Subcutaneous abdominal adipose tissue (tissue), 5 donors: ENCODE data around the gene HECTD3.
A peak's percentile ranks its signal among the peaks of the same experiment; 100 is the strongest.
"Not testable (repeated sequence)": the region's sequence is repeated elsewhere in the genome, so short reads cannot be mapped to it uniquely, and the experiment has no call there.

Source experiments
- H3K27ac ChIP-seq: one replicate; pipeline ENCODE4 v1.7.0; 2013; ENCODE audit warnings: low read depth, mild to moderate bottlenecking, inconsistent platforms, low read length, moderate library complexity
- H3K27me3 ChIP-seq, 5 donors: one replicate each; pipeline ENCODE4 v1.7.0; 2013; ENCODE audit warnings: low read length in 5 of 5, inconsistent platforms in 1 of 5; ENCODE audit not compliant: control insufficient read depth in 5 of 5, insufficient read depth in 4 of 5
- H3K36me3 ChIP-seq, 5 donors: one replicate each; pipeline ENCODE4 v1.7.0; 2013; ENCODE audit warnings: low read length in 5 of 5; ENCODE audit not compliant: control insufficient read depth in 5 of 5, insufficient read depth in 5 of 5
- H3K4me1 ChIP-seq, 5 donors: one replicate each; pipeline ENCODE4 v1.7.0; 2013; ENCODE audit warnings: low read length in 5 of 5, mild to moderate bottlenecking in 3 of 5, moderate library complexity in 1 of 5; ENCODE audit not compliant: control insufficient read depth in 5 of 5, insufficient read depth in 5 of 5
- H3K4me3 ChIP-seq, 5 donors: one replicate each; pipeline ENCODE4 v1.7.0; 2013; ENCODE audit warnings: low read length in 5 of 5, low read depth in 1 of 5
- H3K9ac ChIP-seq, 5 donors: one replicate each; pipeline ENCODE4 v1.7.0; 2013; ENCODE audit warnings: low read length in 5 of 5, mild to moderate bottlenecking in 4 of 5, moderate library complexity in 3 of 5
- H3K9me3 ChIP-seq, 5 donors: one replicate each; pipeline ENCODE4 v1.7.0; 2013; ENCODE audit warnings: low read length in 5 of 5; ENCODE audit not compliant: control insufficient read depth in 5 of 5
- donor health status: healthy.
- donor health status: healthy.
- donor health status: healthy.
- donor health status: healthy.
- donor health status: healthy.

HECTD3 gene

GRCh38 chr1:45008076-45008475 lies 3.0 kb downstream of the HECTD3 start:
- H3K36me3 ChIP-seq: peaks cover 0 to 67% (median 63%) of the 10 kb centered on the region in 5 donors
- H3K4me1 ChIP-seq: peaks cover 11 to 49% (median 39%) of the 10 kb centered on the region in 5 donors
- no peak overlapping the region for H3K9ac ChIP-seq

GRCh38 chr1:45007311-45007710 lies 3.8 kb downstream of the HECTD3 start:
- H3K9me3 ChIP-seq: no peaks in the 10 kb centered on the region
- no peak overlapping the region for H3K27ac ChIP-seq
- peaks cover 0 to 75% (median 71%) of the 10 kb centered on the region in 5 donors for H3K36me3 ChIP-seq
- H3K9ac ChIP-seq: no peak overlapping the region
- no peaks in the 10 kb centered on the region for H3K27me3 ChIP-seq
- no peak overlapping the region for H3K4me3 ChIP-seq
- peaks cover 11 to 49% (median 37%) of the 10 kb centered on the region in 5 donors for H3K4me1 ChIP-seq

More at GRCh38 chr1:45008076-45008475, 3.0 kb downstream of the HECTD3 start:
- no peaks in the 10 kb centered on the region for H3K9me3 ChIP-seq
- H3K27me3 ChIP-seq: no peaks in the 10 kb centered on the region
- H3K4me3 ChIP-seq: no peak overlapping the region
- no peak overlapping the region for H3K27ac ChIP-seq

- Histone ChIP-seq H3K4me3 (no peak overlapping the region), H3K27ac (peak overlapping the region; percentile 47), H3K9ac (peak overlapping the region in 3 of 5 donors; percentile 2 to 36 (median 6)), H3K36me3 (peaks cover 0 to 81% (median 74%) of the 10 kb centered on the region in 5 donors), H3K27me3 (no peaks in the 10 kb centered on the region), H3K4me1 (peaks cover 12 to 53% (median 43%) of the 10 kb centered on the region in 5 donors), H3K9me3 (no peaks in the 10 kb centered on the region)
Measured at GRCh38 chr1:45005761-45006160, 5.4 kb downstream of the HECTD3 start.

GRCh38 chr1:45004281-45004920 lies 6.7 kb downstream of the HECTD3 start:
- Histone ChIP-seq H3K9ac (no peak overlapping the region), H3K27ac (no peak overlapping the region), H3K9me3 (no peaks in the 10 kb centered on the region), H3K36me3 (peaks cover 0 to 76% (median 72%) of the 10 kb centered on the region in 5 donors), H3K4me3 (no peak overlapping the region), H3K4me1 (peaks cover 9 to 49% (median 43%) of the 10 kb centered on the region in 5 donors), H3K27me3 (no peaks in the 10 kb centered on the region)

GRCh38 chr1:45003741-45004140 lies 7.4 kb downstream of the HECTD3 start:
- peaks cover 9 to 42% (median 39%) of the 10 kb centered on the region in 5 donors for H3K4me1 ChIP-seq
- H3K9me3 ChIP-seq: no peaks in the 10 kb centered on the region
- H3K4me3 ChIP-seq: no peak overlapping the region
- peak overlapping the region; percentile 78 for H3K27ac ChIP-seq
- peaks cover 0 to 70% (median 66%) of the 10 kb centered on the region in 5 donors for H3K36me3 ChIP-seq
- H3K27me3 ChIP-seq: no peaks in the 10 kb centered on the region
- no peak overlapping the region for H3K9ac ChIP-seq

GRCh38 chr1:45002650-45003645 lies 8.2 kb downstream of the HECTD3 start:
- Histone ChIP-seq H3K9ac (peak overlapping the region in 1 of 5 donors; percentile 26), H3K9me3 (no peaks in the 10 kb centered on the region), H3K4me3 (no peak overlapping the region), H3K27ac (peak overlapping the region; percentile 78), H3K4me1 (peaks cover 9 to 42% (median 39%) of the 10 kb centered on the region in 5 donors), H3K36me3 (peaks cover 0 to 62% (median 58%) of the 10 kb centered on the region in 5 donors), H3K27me3 (no peaks in the 10 kb centered on the region)

- H3K9me3 ChIP-seq, H3K9ac ChIP-seq, H3K27me3 ChIP-seq: not testable (repeated sequence)
- peak overlapping the region in 1 of 5 donors; percentile 59 for H3K4me3 ChIP-seq
- H3K36me3 ChIP-seq: peaks cover 0 to 48% (median 44%) of the 10 kb centered on the region in 5 donors
- peaks cover 9 to 42% (median 37%) of the 10 kb centered on the region in 5 donors for H3K4me1 ChIP-seq
- H3K27ac ChIP-seq: peak overlapping the region; percentile 78
Measured at GRCh38 chr1:45001576-45001975, 9.5 kb downstream of the HECTD3 start.

- H3K27ac ChIP-seq: peak overlapping the region; percentile 78
- H3K9me3 ChIP-seq: no peaks in the 10 kb centered on the region
- H3K4me1 ChIP-seq: peaks cover 9 to 42% (median 35%) of the 10 kb centered on the region in 5 donors
- H3K36me3 ChIP-seq: peaks cover 0 to 43% (median 42%) of the 10 kb centered on the region in 5 donors
- H3K9ac ChIP-seq: peak overlapping the region in 3 of 5 donors; percentile 2 to 4 (median 2)
- peak overlapping the region in 2 of 5 donors; percentile 20 to 59 for H3K4me3 ChIP-seq
- no peaks in the 10 kb centered on the region for H3K27me3 ChIP-seq
Measured at GRCh38 chr1:45001011-45001481, 10.1 kb downstream of the HECTD3 start.

GRCh38 chr1:44999232-44999631 lies 11.9 kb downstream of the HECTD3 start:
- Histone ChIP-seq H3K4me3 (no peak overlapping the region), H3K27ac (no peak overlapping the region), H3K4me1 (peaks cover 13 to 45% (median 42%) of the 10 kb centered on the region in 5 donors), H3K9ac (no peak overlapping the region), H3K36me3 (peaks cover 0 to 25% (median 24%) of the 10 kb centered on the region in 5 donors), H3K9me3 (no peaks in the 10 kb centered on the region), H3K27me3 (peaks cover 0 to 2% (median 0%) of the 10 kb centered on the region in 5 donors)
